Naive thymus-derived CD8-positive, alpha-beta T cell (primary cell): ENCODE results near the gene KIAA0319L. TPM values are rescaled to one million over a fixed set of nuclear protein-coding genes. Genes with fewer than 3 reads are reported as not detected.

Experiments used
- ATAC-seq, 2 donors: fragments of 150-1000 bp; cut with Tn5 transposase in 1 of 2; sonication (Bioruptor Pico), chemical (Tn5 transposase) in 1 of 2; 1 replicate in 1 of 2; 2 replicates in 1 of 2; pipeline ENCODE4 v1.10.0; 2021; ENCODE audit warnings: mild to moderate bottlenecking in 2 of 2, moderate library complexity in 2 of 2
- POLR2A ChIA-PET: fragments of 350-600 bp; sonication (Branson Sonifier 250); formaldehyde crosslinking; loops from one replicate; lab custom pipeline; 2021; ENCODE audit warnings: antibody characterized with exemption; lab: Charles Lee
- DNase-seq, 10 donors: peaks; one replicate each; pipeline versions ENCODE4 v3.0.0 to v3.0.0-alpha.2; 2020 to 2022
- H3K27ac Mint-ChIP-seq, 10 donors: one replicate each; pipeline ENCODE4 v1.8.0; 2020 to 2022; ENCODE audit warnings: mild to moderate bottlenecking in 10 of 10, mixed read lengths in 10 of 10, moderate library complexity in 4 of 10, inconsistent platforms in 1 of 10
- H3K27me3 Mint-ChIP-seq, 5 donors: one replicate each; pipeline ENCODE4 v1.8.0; 2021 to 2022; ENCODE audit warnings: mixed read lengths in 5 of 5
- H3K36me3 Mint-ChIP-seq, 3 donors: one replicate each; pipeline ENCODE4 v1.8.0; 2020 to 2022; ENCODE audit warnings: mixed read lengths in 3 of 3, mild to moderate bottlenecking in 2 of 3, inconsistent platforms in 1 of 3
- H3K4me1 Mint-ChIP-seq, 4 donors: one replicate each; pipeline ENCODE4 v1.8.0; 2021 to 2022; ENCODE audit warnings: mixed read lengths in 4 of 4
- H3K4me3 Mint-ChIP-seq, 10 donors: one replicate each; pipeline ENCODE4 v1.8.0; 2020 to 2022; ENCODE audit warnings: mild to moderate bottlenecking in 10 of 10, mixed read lengths in 10 of 10, moderate library complexity in 6 of 10, inconsistent platforms in 1 of 10
- H3K9me3 Mint-ChIP-seq, 9 donors: one replicate each; pipeline ENCODE4 v1.8.0; 2020 to 2022; ENCODE audit warnings: mixed read lengths in 9 of 9, mild to moderate bottlenecking in 3 of 9, inconsistent platforms in 1 of 9, moderate library complexity in 1 of 9
- polyA plus RNA-seq, 3 donors: library from polyadenylated mRNA; unstranded; fragments of 300-500 nt; fragmentation: Illumina TruSeq; gene quantifications; one replicate each; pipeline ENCODE4 v1.2.3, GENCODE V29; 2021
- total RNA-seq, 8 experiments: library from RNA in 2 of 8; stranded (reverse) in 2 of 8; gene quantifications; one replicate each; pipeline ENCODE4 v1.2.3 and lab custom pipeline; 2021 to 2026

KIAA0319L gene
- total and polyA plus RNA-seq, 5 experiments from 2014 or later, result 16.0 to 71.1 (median 25.2) TPM

GRCh38 chr1:35558374-35559316, 1.4 kb upstream of the KIAA0319L start:
- ATAC-seq, result peak in 1 of 2 donors; percentile 4
- POLR2A ChIA-PET, result interaction anchor here (0.7 to 3.6 kb wide), 6 partner anchors 7 to 107 kb away, joined by 3 to 22 read pairs (median 4); no protein-coding TSS in a partner anchor
- H3K36me3 Mint-ChIP-seq, result peaks cover 0 to 12% (median under 1%) of the 10 kb centered on the region in 3 donors

GRCh38 chr1:35557611-35558373, 589 bp upstream of the KIAA0319L start, which contains the start of gene NCDN:
Gene NCDN (plus strand): TSS chr1:35557799. CDS start chr1:35558191, 392 bp downstream.
- no peaks in the 10 kb centered on the region for H3K27me3 Mint-ChIP-seq
- H3K36me3 Mint-ChIP-seq, result peaks cover 0 to 18% (median 6%) of the 10 kb centered on the region in 3 donors
- H3K4me1 Mint-ChIP-seq, result peaks cover 35 to 62% (median 56%) of the 10 kb centered on the region in 4 donors
- POLR2A ChIA-PET, result interaction anchor here (0.6 to 3.6 kb wide), 17 partner anchors 8 to 478 kb away, joined by 3 to 22 read pairs (median 4); partner anchors contain the start of genes CLSPN, SFPQ and ZMYM1
- H3K4me3 Mint-ChIP-seq, result peak within 1 kb of the TSS; percentile 91 to 99 (median 96)
- DNase-seq (peak; percentile 89 to 97 (median 94)), ATAC-seq (peak; percentile 89 to 91)
- H3K9me3 Mint-ChIP-seq, result no peaks in the 10 kb centered on the region
- peak within 1 kb of the TSS; percentile 89 to 99 (median 97) for H3K27ac Mint-ChIP-seq

More at GRCh38 chr1:35558374-35559316, 1.4 kb upstream of the KIAA0319L start:
- DNase-seq, result peak in 3 of 10 donors; percentile 29 to 39 (median 33)
- Mint-ChIP-seq H3K9me3 (no peaks in the 10 kb centered on the region), H3K4me3 (peak overlapping the region; percentile 91 to 99 (median 96)), H3K27ac (peak overlapping the region; percentile 89 to 99 (median 97)), H3K4me1 (peaks cover 34 to 65% (median 52%) of the 10 kb centered on the region in 4 donors), H3K27me3 (no peaks in the 10 kb centered on the region)

GRCh38 chr1:35556484-35557117, 602 bp downstream of the KIAA0319L start:
- Mint-ChIP-seq H3K27me3 (no peaks in the 10 kb centered on the region), H3K4me1 (peaks cover 36 to 67% (median 59%) of the 10 kb centered on the region in 4 donors), H3K27ac (peak overlapping the region; percentile 61 to 99 (median 90)), H3K36me3 (peaks cover 0 to 27% (median 12%) of the 10 kb centered on the region in 3 donors), H3K9me3 (no peaks in the 10 kb centered on the region), H3K4me3 (peak overlapping the region; percentile 88 to 99 (median 95))
- POLR2A ChIA-PET, result interaction anchor here (0.8 to 3.6 kb wide), 11 partner anchors 16 to 893 kb away, joined by 3 to 22 read pairs (median 6); partner anchors contain the start of genes CLSPN, OSCP1 and SFPQ
- peak; percentile 1 for ATAC-seq
- DNase-seq, result no peak

GRCh38 chr1:35555601-35556477, 1.4 kb downstream of the KIAA0319L start:
- Mint-ChIP-seq H3K27ac (peak overlapping the region; percentile 13 to 99 (median 88)), H3K27me3 (no peaks in the 10 kb centered on the region), H3K4me1 (peaks cover 30 to 63% (median 56%) of the 10 kb centered on the region in 4 donors), H3K36me3 (peaks cover 0 to 33% (median 12%) of the 10 kb centered on the region in 3 donors), H3K4me3 (peak overlapping the region; percentile 88 to 99 (median 95)), H3K9me3 (no peaks in the 10 kb centered on the region)
- no peak for ATAC-seq
- DNase-seq, result no peak
- POLR2A ChIA-PET, result interaction anchor here (0.8 to 3.6 kb wide), 5 partner anchors 15 to 894 kb away, joined by 3 to 22 read pairs (median 8); partner anchors contain the start of genes OSCP1 and SFPQ

GRCh38 chr1:35555212-35555584, 2.0 kb downstream of the KIAA0319L start:
- Mint-ChIP-seq H3K4me1 (peaks cover 30 to 64% (median 56%) of the 10 kb centered on the region in 4 donors), H3K27ac (peak overlapping the region in 6 of 10 donors; percentile 13 to 89 (median 34)), H3K4me3 (peak overlapping the region; percentile 16 to 99 (median 95)), H3K9me3 (no peaks in the 10 kb centered on the region), H3K27me3 (no peaks in the 10 kb centered on the region), H3K36me3 (peaks cover 0 to 37% (median 12%) of the 10 kb centered on the region in 3 donors)
- no peak for ATAC-seq
- no peak for DNase-seq
- POLR2A ChIA-PET, result no interaction called here

GRCh38 chr1:35554266-35555211, 2.7 kb downstream of the KIAA0319L start:
- Mint-ChIP-seq H3K4me3 (peak overlapping the region in 5 of 10 donors; percentile 8 to 99 (median 96)), H3K27ac (peak overlapping the region in 3 of 10 donors; percentile 44 to 55 (median 53)), H3K36me3 (peaks cover 0 to 44% (median 12%) of the 10 kb centered on the region in 3 donors), H3K4me1 (peaks cover 27 to 63% (median 54%) of the 10 kb centered on the region in 4 donors), H3K9me3 (no peaks in the 10 kb centered on the region), H3K27me3 (no peaks in the 10 kb centered on the region)
- no peak for DNase-seq
- POLR2A ChIA-PET, result no interaction called here
- no peak for ATAC-seq

GRCh38 chr1:35553851-35554250, 3.4 kb downstream of the KIAA0319L start:
- DNase-seq (no peak), ATAC-seq (no peak)
- H3K9me3 Mint-ChIP-seq, result no peaks in the 10 kb centered on the region
- POLR2A ChIA-PET, result no interaction called here
- H3K4me3 Mint-ChIP-seq, result no peak overlapping the region
- no peaks in the 10 kb centered on the region for H3K27me3 Mint-ChIP-seq
- H3K4me1 Mint-ChIP-seq, result peaks cover 25 to 58% (median 51%) of the 10 kb centered on the region in 4 donors
- peak overlapping the region in 2 of 10 donors; percentile 39 to 53 for H3K27ac Mint-ChIP-seq
- peaks cover 0 to 50% (median 12%) of the 10 kb centered on the region in 3 donors for H3K36me3 Mint-ChIP-seq

GRCh38 chr1:35546614-35547013, 10.6 kb downstream of the KIAA0319L start:
- ATAC-seq, result no peak
- DNase-seq, result no peak
- Mint-ChIP-seq H3K36me3 (peaks cover 0 to 62% (median 4%) of the 10 kb centered on the region in 3 donors), H3K9me3 (no peaks in the 10 kb centered on the region), H3K4me1 (peaks cover 29 to 63% (median 55%) of the 10 kb centered on the region in 4 donors), H3K27ac (peak overlapping the region in 1 of 10 donors; percentile 25), H3K4me3 (no peak overlapping the region), H3K27me3 (no peaks in the 10 kb centered on the region)
- POLR2A ChIA-PET, result no interaction called here

GRCh38 chr1:35544976-35545375, 12.2 kb downstream of the KIAA0319L start:
- POLR2A ChIA-PET, result no interaction called here
- Mint-ChIP-seq H3K27ac (peak overlapping the region; percentile 22 to 90 (median 47)), H3K4me1 (peaks cover 36 to 74% (median 67%) of the 10 kb centered on the region in 4 donors), H3K36me3 (peaks cover 0 to 50% (median 6%) of the 10 kb centered on the region in 3 donors), H3K27me3 (no peaks in the 10 kb centered on the region), H3K4me3 (peak overlapping the region in 6 of 10 donors; percentile 21 to 63 (median 37)), H3K9me3 (no peaks in the 10 kb centered on the region)
- peak; percentile 81 to 86 for ATAC-seq
- DNase-seq, result peak in 9 of 10 donors; percentile 40 to 77 (median 54)

- ATAC-seq (no peak), DNase-seq (no peak)
- H3K9me3 Mint-ChIP-seq, result no peaks in the 10 kb centered on the region
- POLR2A ChIA-PET, result interaction anchor here (0.5 to 4.3 kb wide), 4 partner anchors 17 to 88 kb away, joined by 3 to 22 read pairs (median 7); partner anchors contain the start of genes KIAA0319L and NCDN
- no peaks in the 10 kb centered on the region for H3K27me3 Mint-ChIP-seq
- H3K4me3 Mint-ChIP-seq, result peak overlapping the region in 9 of 10 donors; percentile 59 to 85 (median 79)
- peaks cover 0 to 11% (median 2%) of the 10 kb centered on the region in 3 donors for H3K36me3 Mint-ChIP-seq
- H3K27ac Mint-ChIP-seq, result peak overlapping the region; percentile 84 to 98 (median 96)
- peaks cover 50 to 93% (median 91%) of the 10 kb centered on the region in 4 donors for H3K4me1 Mint-ChIP-seq
These were observed 17.4 kb downstream of the KIAA0319L start for GRCh38 chr1:35539824-35540261.
